ENCODE results near the gene C1orf116. TPM values are rescaled to one million over a fixed set of nuclear protein-coding genes. Genes with fewer than 3 reads are reported as not detected.
A peak's percentile ranks its signal among the peaks of the same experiment; 100 is the strongest.

Gene C1orf116
- total RNA-seq, 1 donor from 2014 or later: not detected

DNA sequence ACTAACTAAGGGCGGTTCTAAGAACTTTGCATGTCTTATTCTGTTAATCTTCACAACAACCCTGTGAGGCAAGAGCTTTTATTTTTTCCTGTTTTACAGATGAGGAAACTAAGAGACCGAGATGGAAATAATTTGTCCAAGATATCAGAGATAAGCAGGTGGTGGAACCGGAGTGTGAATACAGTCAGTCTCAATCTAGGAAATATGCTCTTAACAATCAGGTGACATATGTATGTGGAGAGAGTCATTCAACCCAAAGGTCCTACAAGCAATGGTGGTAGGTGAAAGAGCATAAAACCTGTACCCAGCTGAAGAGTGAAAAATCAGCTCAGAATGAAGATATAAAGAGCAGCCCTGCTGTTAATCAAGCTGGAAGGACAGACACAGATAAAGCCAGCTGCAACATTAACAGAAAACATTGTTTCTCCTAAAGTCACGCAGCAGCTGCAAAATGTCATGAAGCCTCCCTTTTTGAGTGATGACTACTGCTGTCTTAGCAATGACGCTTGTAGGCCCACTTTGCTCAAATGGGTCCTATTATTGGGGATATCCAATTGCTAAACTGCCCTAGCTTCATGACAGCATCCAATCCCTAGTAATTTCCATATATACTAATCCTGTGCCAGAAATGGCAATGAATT lies 31.8 kb downstream of the C1orf116 start:
- DNase-seq (ENCODE audit: low read depth in 2 of 2): no peak

DNA sequence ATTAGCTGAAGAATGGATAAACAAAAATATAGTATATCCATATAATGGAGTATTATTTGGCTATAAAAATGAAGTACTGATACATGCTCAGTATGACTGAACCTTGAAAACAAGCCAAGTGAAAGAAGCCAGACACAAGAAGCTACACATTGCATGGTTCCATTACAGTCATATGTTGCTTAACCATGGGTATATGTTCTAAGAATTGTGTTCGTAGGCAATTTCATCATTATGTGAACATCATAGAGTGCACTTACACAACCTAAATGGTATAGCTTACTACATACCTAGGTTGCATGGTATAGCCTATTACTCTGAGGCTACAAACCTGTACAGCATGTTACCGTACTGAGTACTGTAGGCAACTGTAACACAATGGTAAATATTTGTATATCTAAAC lies 33.7 kb downstream of the C1orf116 start:
- no peak for DNase-seq (ENCODE audit: low read depth in 2 of 2)

DNA sequence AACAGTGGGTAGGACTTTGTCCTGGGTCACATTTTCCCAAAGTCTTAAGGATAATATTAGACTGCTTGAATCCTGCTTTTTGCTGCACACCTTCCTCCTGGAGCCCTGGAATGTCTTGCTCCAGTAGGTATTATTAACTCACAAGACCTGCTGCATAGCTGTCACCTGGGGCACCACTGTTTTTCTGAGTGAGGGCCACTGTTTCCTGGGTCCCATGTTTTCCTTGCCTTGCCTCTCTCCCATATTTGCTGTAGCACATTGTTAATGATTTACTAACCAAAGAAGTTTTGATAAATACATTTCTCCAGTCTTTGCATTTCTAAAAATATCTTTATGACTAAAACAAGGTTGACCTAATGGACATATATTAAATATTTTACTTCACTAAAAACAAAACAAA lies 39.8 kb downstream of the C1orf116 start:
- DNase-seq (ENCODE audit: low read depth in 2 of 2): no peak

DNA sequence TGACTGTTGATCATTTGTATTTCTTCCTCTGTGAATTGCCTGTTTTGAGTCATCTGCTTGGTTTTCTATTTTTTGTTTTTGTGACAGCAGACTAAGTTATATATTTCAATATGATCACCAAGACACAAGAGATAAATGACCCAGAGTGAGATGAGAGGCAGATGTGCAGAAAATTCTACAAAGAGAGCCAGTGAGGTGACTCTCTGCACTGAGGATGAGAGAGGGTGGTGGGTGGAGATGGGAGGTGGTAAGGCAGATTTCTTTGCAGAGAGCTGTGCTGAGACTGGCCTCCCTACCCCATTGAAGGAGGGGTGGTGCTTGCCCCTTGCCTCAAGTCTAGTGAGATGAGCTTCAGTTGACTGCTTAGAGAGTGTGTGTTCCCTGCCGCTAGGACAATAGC lies 44.7 kb downstream of the C1orf116 start:
- no peak for DNase-seq (ENCODE audit: low read depth in 2 of 2)

DNA sequence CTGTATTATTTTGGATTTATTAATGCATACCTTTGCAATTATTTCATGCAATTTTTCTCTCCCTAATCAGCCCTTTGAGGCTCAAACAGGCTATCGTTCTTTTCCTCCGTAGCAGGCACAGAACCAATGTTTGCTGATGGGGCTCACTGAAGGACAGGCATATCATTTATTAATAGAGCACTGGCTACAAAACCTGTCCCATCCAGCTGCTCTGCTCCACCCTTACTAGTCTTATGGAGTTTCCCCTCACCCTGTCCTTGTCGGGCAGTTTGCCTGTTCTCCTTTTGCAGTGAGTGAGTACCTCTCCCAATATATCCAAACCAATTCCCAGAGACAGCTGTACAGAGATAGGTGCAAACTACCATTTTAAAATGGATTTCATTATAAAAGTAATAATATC lies 45.7 kb downstream of the C1orf116 start:
- no peak for DNase-seq (ENCODE audit: low read depth in 2 of 2)

DNA sequence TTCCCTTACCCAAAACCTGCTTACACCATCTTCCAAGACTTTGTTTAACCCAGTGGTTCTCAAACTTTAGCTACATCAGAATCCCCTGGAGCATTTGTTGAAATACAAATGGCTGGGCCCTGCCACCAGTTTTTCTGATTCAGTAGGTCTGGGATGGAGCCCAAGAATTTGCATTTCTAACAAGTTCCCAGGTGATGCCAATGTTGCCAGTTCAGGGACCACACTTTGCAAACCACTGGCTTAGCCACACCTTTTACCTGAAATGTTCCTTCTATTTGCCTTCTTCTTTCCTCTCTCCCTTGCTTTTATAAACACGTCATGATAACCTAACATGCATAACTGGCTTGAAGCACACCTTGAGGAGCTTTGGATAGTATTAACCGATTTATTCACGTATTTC lies 46.2 kb downstream of the C1orf116 start:
- DNase-seq (ENCODE audit: low read depth in 2 of 2): no peak

DNA sequence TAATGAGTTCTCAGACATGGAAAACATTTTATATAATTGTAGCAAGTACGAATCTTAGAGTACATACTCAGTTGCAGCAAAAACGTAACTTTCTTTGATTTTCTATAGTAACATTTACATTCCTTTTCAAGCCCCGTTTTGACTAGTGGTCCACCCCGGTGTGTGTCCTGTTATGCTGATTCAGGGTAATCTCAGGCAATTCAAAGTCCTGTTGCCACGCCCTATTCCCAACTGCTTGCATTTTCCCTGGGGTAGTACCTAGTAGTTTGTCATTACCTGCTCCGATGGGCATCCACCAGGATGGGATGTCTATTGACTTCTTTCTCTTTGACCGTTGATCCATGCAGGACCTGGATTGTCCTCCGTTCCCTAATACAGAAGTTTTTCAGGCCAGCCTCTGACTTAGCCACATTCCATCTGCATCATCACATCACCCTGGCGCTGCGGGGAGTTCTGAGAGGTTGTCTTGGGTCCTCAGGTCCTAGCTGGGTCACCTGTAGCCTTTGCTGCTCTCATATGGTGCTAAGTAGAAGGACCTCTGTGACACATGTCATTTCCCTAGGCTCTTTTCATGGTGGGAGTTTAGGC lies 47.3 kb downstream of the C1orf116 start:
- no peak for DNase-seq (ENCODE audit: low read depth in 2 of 2)

DNA sequence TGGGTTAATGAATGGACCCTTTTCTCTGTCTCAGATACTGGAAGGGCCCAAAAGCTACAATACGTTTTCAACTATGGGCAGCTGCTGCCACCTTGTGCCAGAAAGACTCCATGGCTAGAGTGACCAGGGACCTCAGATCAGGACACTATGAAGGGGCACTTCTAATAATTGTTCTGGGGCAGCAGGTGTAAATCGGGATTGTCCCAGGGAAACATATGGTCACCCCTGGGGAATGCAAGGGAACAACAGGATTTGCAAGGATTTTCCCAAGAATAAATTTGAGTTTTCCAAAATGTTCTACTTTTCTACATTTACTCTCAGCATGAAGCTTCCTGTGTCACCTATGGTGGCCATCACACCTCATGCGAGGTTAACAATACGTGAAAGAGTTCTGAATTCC lies 50.3 kb downstream of the C1orf116 start:
- DNase-seq (ENCODE audit: low read depth in 2 of 2): peak; percentile 11 to 35

DNA sequence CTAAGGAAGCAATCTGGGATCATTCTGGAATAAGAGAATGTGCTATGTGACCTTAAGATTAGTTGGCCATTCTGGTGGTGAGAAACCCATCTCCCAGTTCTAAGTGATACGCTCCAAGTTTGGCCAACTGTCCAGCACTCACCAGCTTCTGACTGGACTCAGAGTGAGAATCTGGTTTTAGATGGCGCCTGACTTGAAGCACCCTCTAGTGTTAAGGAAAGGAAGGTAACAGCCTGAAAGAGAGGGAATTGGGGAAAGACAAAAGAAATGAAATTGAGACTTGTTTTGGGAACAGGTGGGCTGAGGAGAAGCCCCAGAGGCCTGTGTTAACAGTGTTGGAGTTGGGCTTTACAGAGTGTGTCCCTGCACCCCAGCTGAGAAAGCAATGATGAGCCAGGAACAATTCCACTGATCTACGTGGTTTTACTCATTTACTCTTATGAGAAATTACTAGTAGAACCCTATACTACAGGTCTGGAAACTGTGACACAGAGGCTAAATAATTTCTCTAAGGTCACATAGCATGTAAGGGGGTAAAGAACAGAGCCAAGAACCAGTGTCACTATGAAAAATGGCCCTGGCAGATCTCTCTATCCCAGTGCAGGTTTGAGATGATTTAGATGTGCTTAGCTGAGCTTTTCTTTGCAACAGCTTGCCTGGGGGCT lies 53.0 kb downstream of the C1orf116 start:
- DNase-seq (ENCODE audit: low read depth in 2 of 2): peak in 1 of 2 donors; percentile 12

DNA sequence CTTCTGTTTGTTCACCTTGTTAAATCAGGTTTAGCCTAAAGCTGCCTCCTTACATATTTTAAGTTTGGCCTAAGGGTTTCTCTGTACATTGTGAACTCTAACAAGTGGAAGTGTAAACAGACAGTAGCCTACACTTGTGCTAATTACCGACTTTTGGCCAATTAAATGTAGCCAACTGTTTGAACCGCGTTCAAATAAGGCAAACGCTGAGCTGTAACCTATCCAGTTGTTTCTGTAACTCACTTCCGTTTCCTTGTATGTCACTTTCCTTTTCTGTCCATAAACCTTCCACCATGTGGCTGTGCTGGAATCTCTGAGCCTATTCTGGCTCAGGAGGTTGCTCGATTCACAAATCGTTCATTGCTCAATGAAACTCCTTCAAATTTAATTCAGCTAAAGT lies 54.3 kb downstream of the C1orf116 start:
- no peak for DNase-seq (ENCODE audit: low read depth in 2 of 2)

DNA sequence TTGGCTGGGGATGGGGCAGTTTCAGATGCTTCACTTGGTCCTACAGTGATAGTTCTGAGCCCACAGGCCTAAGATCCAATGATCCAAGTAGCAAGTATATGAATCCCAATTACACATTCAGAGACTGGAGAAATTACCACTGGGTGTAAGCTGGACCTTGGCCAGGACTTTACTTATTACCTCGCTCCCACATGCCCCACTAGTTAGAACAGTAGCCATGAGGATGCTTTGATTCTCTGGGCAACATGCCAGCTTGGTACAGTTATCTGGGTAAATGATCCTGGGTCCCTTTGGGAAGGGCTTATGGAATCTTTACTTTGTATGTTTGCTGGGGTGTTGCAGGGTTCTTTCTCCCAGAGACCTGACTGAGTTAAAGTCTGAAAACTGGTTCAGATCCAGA lies 57.2 kb downstream of the C1orf116 start:
- DNase-seq (ENCODE audit: low read depth in 2 of 2): no peak

DNA sequence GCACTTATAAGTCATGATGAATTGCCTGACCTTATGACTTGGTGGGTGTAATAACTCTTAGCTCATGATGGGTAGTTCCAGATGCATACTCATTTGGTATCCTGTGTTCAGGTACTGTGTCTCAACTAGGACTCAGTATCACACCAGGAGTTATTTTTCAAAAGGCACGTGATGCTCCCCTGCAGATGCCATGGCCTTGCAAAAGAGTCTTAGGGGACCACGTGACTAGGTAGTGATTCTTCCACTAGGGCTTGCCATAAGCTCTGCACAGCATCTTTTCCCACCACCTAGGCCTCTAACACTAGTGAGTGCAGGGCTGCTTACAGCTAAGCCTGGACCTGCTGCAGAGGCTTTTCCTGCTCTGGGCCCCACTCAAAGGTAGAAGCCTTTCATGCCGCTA lies 58.4 kb downstream of the C1orf116 start:
- DNase-seq (ENCODE audit: low read depth in 2 of 2): no peak

DNA sequence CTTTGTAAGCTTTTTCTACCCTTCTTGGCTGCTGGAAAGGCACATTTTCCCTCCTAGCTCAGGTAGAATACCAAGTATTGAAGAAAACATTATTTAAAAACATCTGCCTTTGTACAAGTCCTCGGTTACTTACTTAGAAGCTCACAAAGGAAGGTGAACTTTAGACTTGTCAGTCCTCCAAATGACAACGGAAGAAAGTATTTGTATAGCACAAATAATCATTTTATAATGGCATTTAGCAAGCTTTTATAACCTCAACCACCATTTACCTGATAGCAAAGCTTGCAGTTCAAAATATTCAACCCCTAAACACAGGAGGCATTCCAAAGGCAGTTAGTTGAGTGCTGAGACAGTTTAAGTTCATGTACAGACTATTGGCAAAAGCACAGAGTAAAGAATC lies 59.8 kb downstream of the C1orf116 start:
- DNase-seq (ENCODE audit: low read depth in 2 of 2): no peak

DNA sequence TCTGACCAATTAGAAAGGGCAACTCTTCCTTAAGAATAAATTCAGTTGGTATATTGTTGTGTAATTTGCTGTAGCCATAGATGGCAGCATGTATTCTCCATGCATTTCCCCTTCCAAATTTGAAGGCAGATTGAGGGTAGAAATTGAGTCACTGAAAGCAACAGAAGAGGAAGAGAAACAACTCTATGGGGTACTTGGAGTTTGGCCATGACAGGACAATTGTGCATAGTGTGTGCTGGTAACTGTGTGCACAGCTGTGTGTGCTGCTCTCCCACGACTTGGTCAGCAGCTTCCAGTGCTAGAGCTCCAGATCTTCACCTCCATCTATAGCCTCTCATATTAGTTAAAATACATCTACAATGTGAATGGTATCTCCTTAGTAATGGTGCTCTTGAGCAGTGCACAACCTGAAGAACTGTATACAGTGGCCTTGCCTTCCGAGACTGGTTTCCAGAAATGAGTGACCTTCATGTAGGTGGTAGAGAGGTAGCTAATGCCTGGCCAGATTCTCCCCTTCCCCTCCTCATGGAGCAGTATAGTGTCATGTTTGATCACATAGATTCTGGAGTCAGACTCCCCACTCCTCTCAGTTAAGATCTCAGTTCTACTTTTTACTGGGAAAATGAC lies 61.4 kb downstream of the C1orf116 start:
- no peak for DNase-seq (ENCODE audit: low read depth in 2 of 2)

DNA sequence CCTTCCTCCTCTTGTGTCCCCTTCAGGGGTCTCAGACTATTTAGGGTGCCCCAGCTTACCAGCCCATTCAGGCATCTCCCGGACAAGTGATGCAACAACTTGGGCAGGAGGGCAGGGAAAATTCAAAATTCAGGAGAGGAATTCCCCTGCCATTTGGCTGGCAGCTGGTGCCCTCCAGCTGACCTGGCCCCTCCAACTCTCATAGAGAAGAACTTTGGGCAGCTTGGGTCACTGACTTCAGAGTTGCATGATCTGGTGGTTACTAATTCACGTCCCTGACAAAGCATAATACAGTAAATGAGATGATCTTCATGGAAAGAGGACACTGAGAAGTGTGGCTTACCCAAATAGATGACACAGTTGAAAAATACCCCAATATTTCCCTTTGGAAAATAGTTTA lies 62.1 kb downstream of the C1orf116 start, which contains the start of gene FCAMR:
FCAMR (minus strand) TSS at position 15 of the 400 bp plus-strand sequence. CDS start 335 bp downstream, outside the sequence.
- DNase-seq (ENCODE audit: low read depth in 2 of 2): no peak

DNA sequence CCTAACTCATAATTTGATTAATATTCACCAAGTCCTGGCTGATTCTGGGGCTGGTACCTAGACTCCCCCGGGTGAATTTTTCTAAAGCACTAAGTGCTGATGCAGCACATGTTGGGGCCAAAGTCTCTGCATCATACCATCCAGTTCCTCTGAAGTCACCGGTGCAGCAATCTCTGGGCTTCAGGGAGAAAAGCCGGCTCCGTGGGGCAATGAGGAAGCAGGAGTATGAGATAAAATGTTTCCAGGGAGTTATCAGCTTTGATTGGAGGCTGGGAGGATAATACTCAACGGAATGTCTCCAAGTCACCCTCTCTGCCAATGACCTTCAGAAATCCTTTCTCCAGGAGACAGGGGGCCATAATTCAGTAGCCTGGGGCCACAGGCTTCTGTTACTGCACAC lies 63.5 kb downstream of the C1orf116 start:
- no peak for DNase-seq (ENCODE audit: low read depth in 2 of 2)

Other genes starting within 250 kb of the C1orf116 start
- not detected in 2 replicates for gene IL20, start 167.1 kb downstream of the C1orf116 start, total RNA-seq
- not detected in 2 replicates for gene IL24, start 135.3 kb downstream of the C1orf116 start, total RNA-seq
- 0.25 TPM in 1 of 2 replicates, not detected in the other for gene FCMR, start 110.8 kb downstream of the C1orf116 start, total RNA-seq
- not detected in 2 replicates for gene PIGR, start 86.3 kb downstream of the C1orf116 start, total RNA-seq
- gene FCAMR, start 62.3 kb downstream of the C1orf116 start, total RNA-seq: not detected in 2 replicates
- gene YOD1, start 18.5 kb upstream of the C1orf116 start, total RNA-seq: 5.1 and 5.8 TPM in 2 replicates
- 0.90 and 1.5 TPM in 2 replicates for gene PFKFB2, start 20.5 kb upstream of the C1orf116 start, total RNA-seq
- 0.13 TPM in 1 of 2 replicates, not detected in the other for gene C4BPB, start 56.1 kb upstream of the C1orf116 start, total RNA-seq
- gene C4BPA, start 71.5 kb upstream of the C1orf116 start, total RNA-seq: not detected in 2 replicates